Activated naive CD8-positive, alpha-beta T cell treated with anti-CD3 and anti-CD28 coated beads, Interleukin-2, amount 50 U/mL, for 16 hours (primary cell): ENCODE measurements around the gene MFAP3L.
"Not testable (repeated sequence)": the region's sequence is repeated elsewhere in the genome, so short reads cannot be mapped to it uniquely, and the experiment has no call there.

Experiments used
- DNase-seq: peaks from one replicate; pipeline ENCODE4 v3.0.0-alpha.2; 2020; ENCODE audit warnings: low read depth, low spot score

MFAP3L gene

GRCh38 chr4:169987327-169988228 lies 38.6 kb downstream of the MFAP3L start:
- DNase-seq: no peak

GRCh38 chr4:169986369-169986768 lies 39.8 kb downstream of the MFAP3L start:
- no peak for DNase-seq

GRCh38 chr4:169985881-169986280 lies 40.3 kb downstream of the MFAP3L start:
- no peak for DNase-seq

- DNase-seq: no peak
Observed at GRCh38 chr4:169984745-169985144, 41.5 kb downstream of the MFAP3L start.

- no peak for DNase-seq
Observed at GRCh38 chr4:169984173-169984572, 42.0 kb downstream of the MFAP3L start.

- no peak for DNase-seq
Observed at GRCh38 chr4:169976951-169977350, 49.2 kb downstream of the MFAP3L start.

- no peak for DNase-seq
Observed at GRCh38 chr4:169975838-169976796, 50.1 kb downstream of the MFAP3L start.

GRCh38 chr4:169975131-169975837 lies 50.9 kb downstream of the MFAP3L start:
- DNase-seq: no peak

- DNase-seq: no peak
Observed at GRCh38 chr4:169971456-169972015, 54.7 kb downstream of the MFAP3L start.

- DNase-seq: no peak
Observed at GRCh38 chr4:169968999-169969398, 57.2 kb downstream of the MFAP3L start.

- no peak for DNase-seq
Observed at GRCh38 chr4:169963998-169964397, 62.2 kb downstream of the MFAP3L start.

GRCh38 chr4:169959254-169959653 lies 66.9 kb downstream of the MFAP3L start:
- DNase-seq: no peak

GRCh38 chr4:169958629-169959028 lies 67.6 kb downstream of the MFAP3L start:
- no peak for DNase-seq

GRCh38 chr4:169957785-169958184 lies 68.4 kb downstream of the MFAP3L start:
- DNase-seq: no peak

GRCh38 chr4:169956091-169956843 lies 69.9 kb downstream of the MFAP3L start:
- no peak for DNase-seq

- no peak for DNase-seq
Observed at GRCh38 chr4:169955521-169955920, 70.7 kb downstream of the MFAP3L start.

- no peak for DNase-seq
Observed at GRCh38 chr4:169952236-169953002, 73.8 kb downstream of the MFAP3L start.

- DNase-seq: no peak
Observed at GRCh38 chr4:169948271-169948670, 77.9 kb downstream of the MFAP3L start.

- no peak for DNase-seq
Observed at GRCh38 chr4:169945636-169946035, 80.6 kb downstream of the MFAP3L start.

- DNase-seq: not testable (repeated sequence)
Observed at GRCh38 chr4:169943601-169944000, 82.6 kb downstream of the MFAP3L start.
